Panc1 (cell line): ENCODE results near the gene GATB.

Experiments
- CTCF ChIP-seq: fragments of 450-650 bp; IDR thresholded peaks from 2 replicates; pipeline ENCODE4 v1.5.1; 2017; ENCODE audit warnings: mild to moderate bottlenecking
- POLR2AphosphoS5 ChIP-seq: IDR thresholded peaks from 2 replicates; pipeline ENCODE4 v1.6.1; 2012; ENCODE audit warnings: mild to moderate bottlenecking, low read depth, low read length, moderate library complexity
- SIN3A ChIP-seq: IDR thresholded peaks from 2 replicates; pipeline ENCODE4 v1.6.1; 2012; ENCODE audit warnings: low read depth, mild to moderate bottlenecking, low read length, moderate library complexity, borderline replicate concordance; ENCODE audit not compliant: insufficient read depth
- TF ChIP-seq, protein P1 (sequence below), 2 experiments: IDR thresholded peaks; 2 replicates each; pipeline ENCODE4 v1.6.1; 2011 to 2012; ENCODE audit warnings: low read depth in 2 of 2, control low read depth in 1 of 2, low read length in 1 of 2, mild to moderate bottlenecking in 1 of 2, moderate library complexity in 1 of 2; ENCODE audit not compliant: insufficient read depth in 1 of 2

DNA sequence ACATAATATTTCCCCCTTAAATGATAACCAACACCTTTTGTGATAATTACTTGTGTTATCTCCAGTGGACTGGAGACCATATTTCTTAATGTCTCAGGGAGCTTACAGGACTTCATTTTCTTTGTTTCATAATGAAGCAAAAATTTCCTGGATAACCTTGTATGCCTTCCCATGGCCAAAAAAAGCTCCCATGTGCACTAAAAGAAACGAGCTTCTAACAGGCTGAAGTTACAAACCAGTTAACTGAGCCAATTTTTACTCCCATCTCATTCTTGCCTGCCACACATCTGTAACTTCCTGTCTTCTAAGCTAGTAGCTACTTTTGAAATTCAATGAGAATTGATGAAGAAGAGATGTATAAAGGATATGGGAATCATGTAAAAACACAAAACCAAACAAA is 32.8 kb downstream of the GATB start:
- TF ChIP-seq, protein P1, sequence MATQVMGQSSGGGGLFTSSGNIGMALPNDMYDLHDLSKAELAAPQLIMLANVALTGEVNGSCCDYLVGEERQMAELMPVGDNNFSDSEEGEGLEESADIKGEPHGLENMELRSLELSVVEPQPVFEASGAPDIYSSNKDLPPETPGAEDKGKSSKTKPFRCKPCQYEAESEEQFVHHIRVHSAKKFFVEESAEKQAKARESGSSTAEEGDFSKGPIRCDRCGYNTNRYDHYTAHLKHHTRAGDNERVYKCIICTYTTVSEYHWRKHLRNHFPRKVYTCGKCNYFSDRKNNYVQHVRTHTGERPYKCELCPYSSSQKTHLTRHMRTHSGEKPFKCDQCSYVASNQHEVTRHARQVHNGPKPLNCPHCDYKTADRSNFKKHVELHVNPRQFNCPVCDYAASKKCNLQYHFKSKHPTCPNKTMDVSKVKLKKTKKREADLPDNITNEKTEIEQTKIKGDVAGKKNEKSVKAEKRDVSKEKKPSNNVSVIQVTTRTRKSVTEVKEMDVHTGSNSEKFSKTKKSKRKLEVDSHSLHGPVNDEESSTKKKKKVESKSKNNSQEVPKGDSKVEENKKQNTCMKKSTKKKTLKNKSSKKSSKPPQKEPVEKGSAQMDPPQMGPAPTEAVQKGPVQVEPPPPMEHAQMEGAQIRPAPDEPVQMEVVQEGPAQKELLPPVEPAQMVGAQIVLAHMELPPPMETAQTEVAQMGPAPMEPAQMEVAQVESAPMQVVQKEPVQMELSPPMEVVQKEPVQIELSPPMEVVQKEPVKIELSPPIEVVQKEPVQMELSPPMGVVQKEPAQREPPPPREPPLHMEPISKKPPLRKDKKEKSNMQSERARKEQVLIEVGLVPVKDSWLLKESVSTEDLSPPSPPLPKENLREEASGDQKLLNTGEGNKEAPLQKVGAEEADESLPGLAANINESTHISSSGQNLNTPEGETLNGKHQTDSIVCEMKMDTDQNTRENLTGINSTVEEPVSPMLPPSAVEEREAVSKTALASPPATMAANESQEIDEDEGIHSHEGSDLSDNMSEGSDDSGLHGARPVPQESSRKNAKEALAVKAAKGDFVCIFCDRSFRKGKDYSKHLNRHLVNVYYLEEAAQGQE (IDR thresholded peaks at IDR 0.05; ENCODE audit: insufficient read depth in 1 of 2, low read depth in 2 of 2, low read length in 1 of 2): no peak
- no peak for TF ChIP-seq CTCF
- TF ChIP-seq SIN3A: no peak
- no peak for TF ChIP-seq POLR2AphosphoS5
